A673 (cell line): Measurements from ENCODE around the gene GUK1.

Experiments used
- CTCF ChIP-seq: fragments of 300-800, 200-600 bp; sonication (generic); conservative IDR thresholded peaks from 2 replicates; pipeline ENCODE4 v1.5.1; 2017; ENCODE audit warnings: low read depth, mild to moderate bottlenecking, antibody characterized with exemption, low read length, moderate library complexity, mixed read lengths
- EZH2 ChIP-seq: fragments of 200-600 bp; sonication (generic); IDR thresholded peaks from 2 replicates; pipeline ENCODE4 v1.6.1; 2017; ENCODE audit warnings: borderline replicate concordance, low read depth, mild to moderate bottlenecking, mixed read lengths, antibody characterized with exemption, low read length; ENCODE audit not compliant: poor library complexity, severe bottlenecking

GRCh38 chr1:228190778-228191177, 50.7 kb downstream of the GUK1 start:
- TF ChIP-seq EZH2 (no peak), CTCF (no peak)
